ENCODE data around the gene LGMN. TPM values are rescaled to one million over a fixed set of nuclear protein-coding genes. Genes with fewer than 3 reads are reported as not detected.
A peak's percentile ranks its signal among the peaks of the same experiment; 100 is the strongest.

Gene LGMN
- total RNA-seq, 2 experiments from 2014 or later: 2.1 to 2.3 TPM

- ChIA-PET CTCF (interaction anchor here (0.8 to 2.9 kb wide), 2 partner anchors 34 to 39 kb away, joined by 3 to 10 read pairs; no protein-coding TSS in a partner anchor), POLR2A (no interaction called here)
- no peak for TF ChIP-seq CTCF (IDR thresholded peaks at IDR 0.05)
- no peaks in the 10 kb centered on the region for H3K9me3 Mint-ChIP-seq
- no peak for ATAC-seq
- peaks cover 24% of the 10 kb centered on the region for H3K27me3 Mint-ChIP-seq
- no peaks in the 10 kb centered on the region for H3K36me3 Mint-ChIP-seq (ENCODE audit: low read depth)
- no peak overlapping the region for H3K4me3 Mint-ChIP-seq
- peaks cover 22% of the 10 kb centered on the region for H3K4me1 Mint-ChIP-seq (ENCODE audit: low read depth)
- no peak overlapping the region for H3K27ac Mint-ChIP-seq
- intact Hi-C loops (cut with micrococcal nuclease): no loop called here
- DNase-seq: no peak
Observed at GRCh38 chr14:92744198-92744597, 4.2 kb downstream of the LGMN start.

DNA sequence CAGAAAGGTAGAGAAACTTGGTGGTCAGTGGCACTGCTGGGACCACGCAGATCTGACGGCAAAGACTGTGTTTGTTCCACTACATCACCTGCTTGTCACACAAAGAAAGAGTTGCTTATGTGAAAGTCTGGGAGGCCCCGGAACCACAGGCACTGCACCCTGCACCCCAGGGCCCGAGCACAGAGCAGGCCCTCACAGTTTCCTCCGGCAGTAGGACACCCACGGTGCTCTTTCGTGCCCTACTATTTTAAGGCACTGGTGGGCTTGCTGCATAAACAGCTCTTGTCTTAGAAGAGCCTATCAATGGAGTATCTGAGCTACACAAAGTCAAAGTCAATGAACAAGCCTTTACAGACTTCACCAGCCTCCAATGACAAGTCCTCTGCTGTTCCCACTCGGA lies 8.0 kb downstream of the LGMN start:
- no peak for DNase-seq
- H3K27ac Mint-ChIP-seq: no peak overlapping the region
- peaks cover 13% of the 10 kb centered on the region for H3K4me1 Mint-ChIP-seq (ENCODE audit: low read depth)
- no peak for TF ChIP-seq CTCF (IDR thresholded peaks at IDR 0.05)
- H3K27me3 Mint-ChIP-seq: peaks cover 2% of the 10 kb centered on the region
- CTCF ChIA-PET: interaction anchor here (1.1 kb wide), 1 partner anchor 25 kb away, joined by 4 read pairs; no protein-coding TSS in a partner anchor
- no peaks in the 10 kb centered on the region for H3K36me3 Mint-ChIP-seq (ENCODE audit: low read depth)
- no peaks in the 10 kb centered on the region for H3K9me3 Mint-ChIP-seq
- intact Hi-C loops (cut with micrococcal nuclease): no loop called here
- no peak for ATAC-seq
- POLR2A ChIA-PET: interaction anchor here (0.8 kb wide), 1 partner anchor 11 kb away, joined by 3 read pairs; no protein-coding TSS in a partner anchor
- H3K4me3 Mint-ChIP-seq: no peak overlapping the region

- Mint-ChIP-seq H3K27ac (no peak overlapping the region), H3K4me1 (ENCODE audit: low read depth) (peaks cover 13% of the 10 kb centered on the region), H3K9me3 (no peaks in the 10 kb centered on the region), H3K4me3 (no peak overlapping the region), H3K36me3 (ENCODE audit: low read depth) (no peaks in the 10 kb centered on the region), H3K27me3 (peaks cover under 1% of the 10 kb centered on the region)
- intact Hi-C loops (cut with micrococcal nuclease): no loop called here
- ChIA-PET CTCF (no interaction called here), POLR2A (interaction anchor here (0.6 to 1.0 kb wide), 2 partner anchors 11 to 21 kb away, joined by 3 read pairs; no protein-coding TSS in a partner anchor)
- ATAC-seq: no peak
- DNase-seq: no peak
- no peak for TF ChIP-seq CTCF (IDR thresholded peaks at IDR 0.05)
Observed at GRCh38 chr14:92737619-92738188, 10.7 kb downstream of the LGMN start.

- intact Hi-C loops (cut with micrococcal nuclease): no loop called here
- H3K4me3 Mint-ChIP-seq: no peak overlapping the region
- peaks cover 13% of the 10 kb centered on the region for H3K4me1 Mint-ChIP-seq (ENCODE audit: low read depth)
- TF ChIP-seq CTCF (IDR thresholded peaks at IDR 0.05): no peak
- H3K9me3 Mint-ChIP-seq: no peaks in the 10 kb centered on the region
- peak; percentile 34 for DNase-seq
- no peak overlapping the region for H3K27ac Mint-ChIP-seq
- ChIA-PET CTCF (no interaction called here), POLR2A (interaction anchor here (0.6 to 1.0 kb wide), 2 partner anchors 12 to 21 kb away, joined by 3 read pairs; no protein-coding TSS in a partner anchor)
- ATAC-seq: peak; percentile 71
- no peaks in the 10 kb centered on the region for H3K36me3 Mint-ChIP-seq (ENCODE audit: low read depth)
- H3K27me3 Mint-ChIP-seq: peaks cover 3% of the 10 kb centered on the region
Observed at GRCh38 chr14:92737206-92737605, 11.2 kb downstream of the LGMN start.

DNA sequence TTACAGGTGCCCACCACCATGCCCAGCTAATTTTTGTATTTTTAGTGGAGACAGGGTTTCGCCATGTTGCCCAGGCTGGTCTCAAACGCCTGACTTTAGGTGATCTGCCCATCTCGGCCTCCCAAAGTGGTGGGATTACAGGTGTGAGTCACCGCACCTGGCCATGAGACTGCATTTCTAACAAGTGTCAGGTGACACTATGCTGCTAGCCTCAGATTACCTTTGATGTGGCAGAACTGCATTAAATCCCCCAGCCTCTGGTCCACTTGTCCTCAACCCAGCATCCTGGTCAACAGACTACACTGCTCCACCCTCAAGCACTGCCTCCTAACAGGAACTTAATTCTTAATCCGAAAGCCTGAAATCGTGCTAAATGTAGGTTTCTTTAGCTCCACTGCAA lies 13.1 kb downstream of the LGMN start:
- ChIA-PET POLR2A (no interaction called here), CTCF (no interaction called here)
- no peak for ATAC-seq
- H3K36me3 Mint-ChIP-seq (ENCODE audit: low read depth): peaks cover 10% of the 10 kb centered on the region
- H3K4me3 Mint-ChIP-seq: no peak overlapping the region
- H3K27me3 Mint-ChIP-seq: peaks cover 3% of the 10 kb centered on the region
- intact Hi-C loops (cut with micrococcal nuclease): no loop called here
- peaks cover 13% of the 10 kb centered on the region for H3K4me1 Mint-ChIP-seq (ENCODE audit: low read depth)
- H3K9me3 Mint-ChIP-seq: no peaks in the 10 kb centered on the region
- TF ChIP-seq CTCF (IDR thresholded peaks at IDR 0.05): no peak
- no peak overlapping the region for H3K27ac Mint-ChIP-seq
- no peak for DNase-seq

Data from activated CD8-positive, alpha-beta T cell treated with anti-CD3 and anti-CD28 coated beads for 36 hours (primary cell).